GM15510 (cell line): ENCODE measurements around the gene TRIM40.

Experiments
- POLR2A ChIP-seq: IDR thresholded peaks from 3 replicates; pipeline ENCODE4 v1.6.1; 2011; ENCODE audit warnings: borderline replicate concordance; ENCODE audit not compliant: insufficient read length; ENCODE audit errors: extremely low read depth

TRIM40 gene

DNA sequence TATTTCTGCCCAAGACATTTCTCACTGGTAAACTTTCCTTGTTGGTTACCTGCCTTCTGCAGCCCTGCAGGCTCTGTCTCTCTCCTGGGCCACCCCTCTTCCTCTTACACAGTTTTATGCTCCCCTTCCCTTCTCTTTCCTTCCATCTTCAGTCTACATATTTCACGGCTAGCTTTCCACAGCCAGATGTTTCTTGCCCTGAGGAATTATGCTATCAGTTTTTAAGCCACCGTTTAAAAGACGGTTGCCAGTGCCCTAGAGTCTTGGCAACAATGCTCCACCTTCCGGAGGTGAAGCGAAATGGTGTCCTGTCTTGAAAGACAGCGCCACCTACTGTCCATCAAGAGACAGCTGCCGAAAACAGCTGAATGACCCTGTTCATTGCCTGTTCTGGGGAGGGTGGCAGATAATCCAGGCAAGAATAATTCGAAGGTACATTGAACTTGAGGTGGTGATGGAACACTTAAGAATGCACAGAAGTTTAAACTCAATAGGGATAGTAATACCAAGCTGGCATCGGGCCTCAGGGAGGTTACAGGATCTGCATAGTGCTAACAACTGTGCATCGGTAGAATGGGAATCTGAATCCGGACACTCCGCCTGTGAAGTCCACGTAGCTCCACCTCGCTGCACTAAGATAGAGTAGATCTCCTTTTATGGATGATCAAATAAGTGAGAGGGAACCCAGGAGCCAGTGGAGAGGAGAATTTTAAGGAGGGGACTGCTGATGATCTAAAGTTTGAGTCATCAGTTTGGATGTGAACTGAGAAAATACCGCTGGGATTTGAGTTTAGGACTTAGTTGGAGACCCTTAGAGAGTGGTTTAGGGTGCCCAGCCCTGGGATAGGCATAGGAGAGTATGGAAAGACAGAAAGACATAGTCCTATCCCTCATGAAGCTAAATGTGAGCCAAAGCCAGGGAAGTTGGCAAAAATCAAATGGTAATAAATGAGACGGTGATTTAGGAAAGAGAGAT lies 4.8 kb upstream of the TRIM40 start:
- no peak for TF ChIP-seq POLR2A

DNA sequence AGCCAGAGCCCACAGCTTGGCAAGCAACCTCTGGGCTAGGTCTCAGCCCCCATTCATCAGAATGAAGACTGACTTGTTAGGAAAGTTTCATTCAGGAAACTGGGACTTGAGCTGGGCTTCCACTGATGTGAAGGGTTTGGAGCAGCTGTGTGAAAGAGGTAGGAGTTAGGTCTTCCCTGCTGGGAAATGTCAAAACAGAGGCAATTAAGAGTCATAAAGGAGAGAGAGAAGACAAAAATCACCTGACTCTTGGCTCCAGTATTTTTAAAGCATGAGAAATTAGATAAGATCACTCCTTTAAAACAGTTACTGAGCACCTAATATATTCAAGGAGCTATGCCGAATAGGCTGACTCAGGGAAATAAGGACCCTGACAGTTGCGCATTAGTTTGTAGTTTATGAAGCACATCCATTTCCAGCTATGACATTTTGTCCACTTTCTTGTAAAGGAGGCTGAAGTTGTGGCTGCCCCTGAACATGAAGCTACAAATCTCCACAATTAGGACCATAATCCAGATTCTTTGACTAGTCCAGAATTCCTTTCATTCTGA lies 3.9 kb upstream of the TRIM40 start:
- TF ChIP-seq POLR2A, result no peak

DNA sequence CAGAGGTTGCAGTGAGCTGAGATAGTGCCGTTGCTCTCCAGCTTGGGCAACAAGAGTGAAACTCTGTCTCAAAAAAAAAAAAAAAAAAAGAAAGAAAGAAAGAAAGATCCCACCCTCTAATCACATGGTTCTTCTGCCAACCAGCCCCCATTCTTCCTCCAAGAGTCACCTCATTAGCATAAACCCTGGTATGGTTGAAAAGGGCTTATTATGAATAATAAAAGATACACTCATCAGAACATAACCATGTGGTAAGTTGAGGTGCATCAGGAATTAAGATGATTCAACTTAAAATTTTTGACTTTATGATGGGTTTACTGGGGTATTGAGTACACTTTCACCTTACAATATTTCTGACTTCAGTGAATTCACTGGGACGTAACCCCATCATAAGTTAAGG lies 793 bp upstream of the TRIM40 start:
- TF ChIP-seq POLR2A, result no peak

DNA sequence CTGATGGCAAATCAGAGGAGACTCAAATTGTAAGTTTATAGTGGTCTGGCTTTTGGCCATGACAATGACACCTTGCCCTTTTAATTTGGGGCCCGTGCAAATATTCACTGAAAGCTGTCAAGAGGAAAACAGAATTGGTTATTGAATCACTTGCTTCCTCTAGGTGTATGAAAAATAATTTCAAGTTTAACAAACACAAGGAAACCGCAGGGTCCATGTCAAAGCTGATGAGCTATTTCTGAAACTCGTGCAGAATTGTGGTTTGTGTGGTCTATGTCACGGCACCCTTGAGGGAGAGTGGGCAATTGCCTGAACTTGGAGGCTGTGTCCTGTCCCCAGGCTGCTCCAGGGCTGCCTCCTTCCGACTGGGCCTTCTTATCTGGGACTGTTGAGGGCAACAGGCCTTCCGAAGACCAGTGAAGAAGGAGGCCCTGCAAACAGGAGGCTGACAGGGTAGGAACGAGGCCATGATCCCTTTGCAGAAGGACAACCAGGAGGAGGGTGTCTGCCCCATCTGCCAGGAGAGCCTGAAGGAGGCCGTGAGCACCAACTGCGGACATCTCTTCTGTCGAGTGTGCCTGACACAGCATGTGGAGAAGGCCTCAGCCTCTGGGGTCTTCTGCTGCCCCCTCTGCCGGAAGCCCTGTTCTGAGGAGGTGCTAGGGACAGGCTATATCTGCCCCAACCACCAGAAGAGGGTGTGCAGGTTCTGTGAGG lies 788 bp downstream of the TRIM40 start:
- TF ChIP-seq POLR2A, result no peak

DNA sequence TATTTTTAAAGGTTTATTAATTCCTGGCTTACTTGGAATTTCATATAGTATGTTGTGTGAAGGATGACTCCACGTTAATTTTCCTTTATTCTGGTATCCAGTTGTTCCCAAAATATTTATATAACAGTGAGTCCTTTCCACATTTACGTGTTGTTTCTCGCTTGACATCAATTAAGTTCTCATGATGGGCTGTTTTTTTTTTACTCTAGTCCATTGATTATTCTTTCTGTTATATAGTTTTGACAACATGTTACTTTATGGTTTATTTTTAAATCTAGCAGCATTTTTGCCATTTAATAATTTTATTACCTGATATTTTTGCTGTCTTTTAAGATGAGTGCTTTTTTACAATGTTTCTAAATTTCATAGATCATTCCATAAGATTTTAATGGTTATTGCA lies 6.7 kb downstream of the TRIM40 start:
- TF ChIP-seq POLR2A, result no peak

DNA sequence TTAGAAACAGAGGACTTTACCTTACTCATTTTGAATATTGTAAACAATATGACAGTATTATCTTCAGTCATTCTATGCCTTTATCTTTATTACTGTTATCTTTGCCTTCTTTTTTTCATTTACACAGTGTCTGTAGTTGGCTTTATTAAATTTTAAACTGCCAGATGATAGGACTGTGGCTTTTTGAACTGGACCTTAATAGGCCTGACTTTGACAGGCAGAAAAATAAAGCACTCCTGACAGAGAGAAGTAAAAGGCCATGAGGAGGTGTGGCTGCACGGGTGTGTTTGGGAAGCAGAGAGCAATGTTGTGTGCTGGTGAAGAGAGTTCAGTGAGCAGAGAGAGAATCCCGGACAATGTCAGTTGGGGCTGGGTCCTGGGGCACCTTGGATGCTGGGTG lies 7.8 kb downstream of the TRIM40 start:
- TF ChIP-seq POLR2A, result no peak

DNA sequence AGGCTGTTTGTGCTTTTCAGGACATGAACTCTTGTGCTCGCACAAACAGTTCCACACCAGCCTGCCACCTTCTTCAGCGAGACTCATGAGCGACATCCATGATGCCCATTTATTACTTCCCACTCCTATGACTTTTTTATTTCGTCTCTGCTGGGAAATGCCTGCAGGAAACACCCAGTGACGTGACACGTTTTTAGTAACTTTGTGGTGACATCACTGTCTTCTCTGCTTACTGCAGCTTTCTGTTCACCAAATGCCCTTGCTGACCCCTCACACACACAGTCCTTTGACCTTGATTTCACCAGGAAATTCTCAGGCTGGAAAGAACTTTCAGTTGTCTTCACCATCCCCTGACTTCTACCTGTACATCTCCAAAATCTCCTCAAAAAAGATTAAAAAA lies 8.9 kb downstream of the TRIM40 start:
- TF ChIP-seq POLR2A, result no peak

DNA sequence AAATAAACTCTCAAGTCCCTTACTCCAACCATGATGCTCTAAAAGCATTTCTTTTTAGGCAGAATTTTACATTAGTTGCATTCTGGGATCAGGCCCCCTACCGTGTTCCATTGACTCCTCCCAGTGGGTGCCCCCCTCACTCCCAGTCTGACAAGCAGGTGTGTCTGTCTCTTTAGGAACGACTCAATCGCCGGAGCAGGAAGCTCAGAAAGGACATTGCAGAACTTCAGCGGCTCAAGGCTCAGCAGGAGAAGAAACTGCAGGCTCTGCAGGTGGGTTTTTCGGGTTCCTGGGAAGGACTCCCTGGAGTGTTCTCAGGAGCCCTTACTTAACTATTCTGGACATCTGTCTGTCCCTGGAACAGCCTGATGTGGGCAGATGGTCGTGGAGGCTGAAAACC lies 9.9 kb downstream of the TRIM40 start:
- no peak for TF ChIP-seq POLR2A

DNA sequence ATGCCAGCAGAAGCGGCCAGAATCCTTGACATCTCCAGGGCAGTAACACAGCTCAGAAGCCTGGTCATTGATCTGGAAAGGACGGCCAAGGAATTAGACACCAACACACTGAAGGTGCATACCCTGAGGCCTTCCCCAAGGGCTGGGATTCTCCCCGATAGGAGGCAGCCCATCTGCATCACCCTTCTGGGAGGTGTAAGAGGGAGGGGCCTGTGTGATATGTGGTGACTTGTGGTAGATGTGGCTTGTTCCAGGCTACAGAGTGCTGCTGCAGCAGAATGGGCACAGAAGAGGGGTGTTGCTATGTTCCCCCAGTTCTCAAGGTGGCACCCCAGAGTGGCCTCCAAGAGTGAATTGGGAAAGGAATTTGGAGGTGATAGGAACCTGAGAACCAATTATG lies 11.2 kb downstream of the TRIM40 start:
- no peak for TF ChIP-seq POLR2A

DNA sequence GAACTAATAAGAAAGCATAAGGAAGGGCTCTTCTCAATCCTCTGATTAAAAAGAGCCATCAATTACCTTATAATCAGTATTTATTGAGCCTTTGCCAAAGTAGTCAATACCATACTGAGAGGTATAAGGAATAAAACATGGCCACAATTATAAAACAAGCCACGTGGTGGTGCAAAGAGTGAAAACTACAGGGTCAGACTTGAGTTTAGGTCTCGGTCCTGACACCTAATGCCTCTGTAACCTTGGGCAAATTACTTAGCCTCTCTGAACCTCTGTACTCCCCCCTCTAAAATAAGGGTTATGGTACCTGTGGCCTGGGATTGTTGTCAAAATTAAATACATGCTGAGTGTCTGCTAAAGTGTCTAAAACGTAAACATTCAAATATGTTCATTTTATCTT lies 13.3 kb downstream of the TRIM40 start:
- TF ChIP-seq POLR2A, result no peak

DNA sequence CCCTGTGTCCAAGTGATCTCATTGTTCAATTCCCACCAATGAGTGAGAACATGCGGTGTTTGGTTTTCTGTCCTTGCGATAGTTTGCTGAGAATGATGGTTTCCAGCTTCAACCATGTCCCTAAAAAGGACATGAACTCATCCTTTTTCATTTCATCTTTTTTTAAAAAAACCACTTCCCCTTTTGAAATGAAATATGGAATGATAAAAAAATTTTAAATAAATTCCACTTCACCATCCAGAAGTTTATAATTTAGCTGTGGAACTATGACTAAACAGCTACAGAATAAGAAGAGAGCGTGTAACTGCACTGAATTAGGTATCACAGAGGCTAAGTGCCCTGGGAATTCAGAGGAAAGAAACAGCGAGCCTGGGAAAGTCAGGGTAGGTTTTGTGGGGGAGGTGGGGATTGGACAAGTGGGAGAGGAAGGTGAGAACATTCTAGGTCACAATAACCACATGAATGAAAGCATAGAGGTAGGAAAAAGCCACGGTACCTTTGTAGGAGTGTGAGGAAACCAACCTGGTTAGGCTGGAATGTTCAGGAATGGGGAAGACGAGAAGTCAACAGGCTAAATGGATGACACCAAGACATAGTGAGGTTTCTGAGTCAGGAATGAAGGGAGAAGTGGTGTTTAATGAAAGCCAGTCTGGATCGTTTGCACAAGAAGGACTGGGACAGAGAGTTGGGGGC lies 14.1 kb downstream of the TRIM40 start:
- no peak for TF ChIP-seq POLR2A

DNA sequence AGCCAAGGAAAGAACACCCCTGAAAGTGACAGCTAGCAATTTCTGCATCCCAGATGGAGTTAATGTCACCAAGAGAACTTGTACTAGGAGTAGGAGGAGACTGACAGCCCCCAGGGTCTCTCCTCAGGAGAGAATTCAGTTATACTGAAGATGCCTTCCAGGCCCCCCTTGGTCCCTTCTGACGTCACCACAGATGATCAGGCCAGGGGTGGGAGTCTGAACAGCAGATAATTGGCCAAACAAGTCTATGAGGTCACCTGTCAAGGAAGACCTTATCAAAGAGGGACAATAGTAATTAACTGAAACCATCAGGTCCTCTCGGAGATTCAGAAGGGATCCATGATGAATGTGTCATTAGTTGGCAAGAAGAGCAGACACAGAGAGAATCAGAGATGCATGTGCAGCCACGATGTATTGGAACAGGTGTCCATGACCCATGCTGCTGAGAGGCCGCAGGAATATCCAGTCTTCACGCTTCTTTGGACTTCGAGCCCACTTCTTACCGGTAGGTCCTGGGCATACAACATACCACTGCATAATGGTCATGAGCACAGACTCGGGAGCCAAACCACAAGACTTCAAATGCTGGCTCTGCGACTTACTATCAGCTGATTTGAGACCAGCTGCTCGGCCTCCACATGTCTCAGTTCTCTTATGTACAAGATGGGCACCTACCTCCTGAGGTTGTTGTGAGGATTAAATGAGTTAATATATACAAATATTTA lies 14.9 kb downstream of the TRIM40 start:
- no peak for TF ChIP-seq POLR2A

DNA sequence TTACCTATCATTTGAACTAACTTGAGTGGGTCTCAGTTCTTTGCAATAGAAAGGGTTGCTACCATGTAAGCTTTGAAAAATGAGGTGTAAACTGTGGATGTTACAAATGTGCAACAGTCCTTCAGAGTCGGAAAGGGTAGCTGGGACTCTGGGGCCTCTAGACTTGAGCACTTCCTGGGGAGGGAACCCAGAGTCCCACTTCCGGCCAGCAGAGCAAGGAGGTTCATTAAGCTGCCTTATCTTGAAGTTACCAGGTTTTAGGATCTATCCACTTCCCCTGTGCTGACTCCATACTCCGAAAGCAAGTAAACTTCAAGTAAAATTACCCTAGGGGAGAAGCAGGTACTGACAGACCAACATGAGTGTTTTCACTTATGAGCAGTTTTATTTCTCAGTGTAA lies 15.6 kb downstream of the TRIM40 start:
- TF ChIP-seq POLR2A, result no peak

DNA sequence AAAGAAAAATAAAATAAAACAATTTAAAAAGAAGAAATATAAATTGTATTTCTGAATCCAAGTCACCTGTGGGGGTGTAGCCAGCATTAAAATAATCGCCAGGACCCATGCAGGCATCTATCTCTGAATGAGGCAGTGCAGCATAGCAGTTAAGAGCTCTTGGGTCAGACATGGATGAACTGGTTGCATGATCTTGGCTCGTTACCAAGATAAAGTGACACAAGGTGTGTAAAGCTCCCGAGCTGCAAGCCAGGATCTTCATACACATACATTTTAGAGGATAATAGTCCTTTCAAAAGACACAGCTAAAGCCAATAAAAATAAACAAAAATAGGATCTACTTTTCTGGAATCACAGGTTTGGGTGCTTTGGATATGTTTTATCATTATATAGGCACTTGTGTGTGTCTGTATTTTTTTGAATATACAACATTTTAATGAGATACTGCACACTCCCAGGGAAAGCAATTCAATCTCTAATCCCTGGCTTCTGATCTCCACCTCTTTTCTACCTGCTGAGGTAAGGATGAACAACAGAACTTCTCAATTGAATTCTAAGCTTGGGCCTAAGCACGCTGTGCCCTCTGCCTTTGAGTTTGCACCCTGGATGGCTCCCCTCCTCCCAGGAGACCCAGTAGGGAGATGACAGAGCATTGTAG lies 16.2 kb downstream of the TRIM40 start:
- no peak for TF ChIP-seq POLR2A
